K562 (cell line): ENCODE measurements around the gene AKR1A1. TPM values are rescaled to one million over a fixed set of nuclear protein-coding genes. Genes with fewer than 3 reads are reported as not detected.

ENCODE experiments used
- ARID4B ChIP-seq: sonication (generic); formaldehyde crosslinking; IDR thresholded peaks from 2 replicates; pipeline ENCODE4 v1.8.0; 2022; ENCODE audit warnings: mild to moderate bottlenecking, missing genetic modification reagents
- CSDE1 ChIP-seq, 2 experiments: fragments of 450-650 bp; IDR thresholded peaks; 2 replicates each; pipeline ENCODE4 v1.6.1; 2016; ENCODE audit warnings: mild to moderate bottlenecking in 1 of 2
- FOXK2 ChIP-seq, 2 experiments: fragments of 450-650 bp; IDR thresholded peaks in 1 of 2; conservative IDR thresholded peaks in 1 of 2; 2 replicates each; pipeline ENCODE4 v1.6.1; 2016; ENCODE audit warnings: low read depth in 2 of 2, mild to moderate bottlenecking in 1 of 2
- GABPB1 ChIP-seq: sonication (generic); formaldehyde crosslinking; IDR thresholded peaks from 2 replicates; pipeline ENCODE4 v1.8.0; 2022; ENCODE audit warnings: mild to moderate bottlenecking, missing genetic modification reagents
- HOXB6 ChIP-seq: fragments of 250-450 bp; sonication (Bioruptor Pico); IDR thresholded peaks from 2 replicates; pipeline ENCODE4 v1.5.1; 2022; ENCODE audit warnings: mild to moderate bottlenecking, borderline replicate concordance
- HSF4 ChIP-seq: fragments of 250-450 bp; sonication (Bioruptor Pico); IDR thresholded peaks from 2 replicates; pipeline ENCODE4 v2.1.2; 2022; ENCODE audit warnings: mild to moderate bottlenecking, moderate library complexity, borderline replicate concordance
- MAZ ChIP-seq, 2 experiments: fragments of 450-650 bp in 1 of 2; sonication (generic) in 1 of 2; formaldehyde crosslinking; IDR thresholded peaks in 1 of 2; conservative IDR thresholded peaks in 1 of 2; 2 replicates each; pipeline versions ENCODE4 v1.4.0 to v1.5.0; 2020; ENCODE audit warnings: mild to moderate bottlenecking in 1 of 2, missing genetic modification reagents in 1 of 2
- NR1H2 ChIP-seq: sonication (generic); formaldehyde crosslinking; IDR thresholded peaks from 2 replicates; pipeline ENCODE4 v1.4.0; 2020; ENCODE audit warnings: mild to moderate bottlenecking, missing genetic modification reagents
- PRMT5 ChIP-seq: sonication (generic); formaldehyde crosslinking; IDR thresholded peaks from 2 replicates; pipeline ENCODE4 v1.5.0; 2020; ENCODE audit warnings: missing genetic modification reagents
- SMAD1 ChIP-seq: fragments of 150-350 bp; IDR thresholded peaks from 2 replicates; pipeline ENCODE4 v1.6.1; 2014; ENCODE audit warnings: low read length, low read depth; ENCODE audit not compliant: partially characterized antibody
- STAT5A ChIP-seq: IDR thresholded peaks from 2 replicates; pipeline ENCODE4 v1.6.1; 2012; ENCODE audit warnings: low read length, inconsistent platforms, borderline replicate concordance
- TAL1 ChIP-seq: fragments of 450-650 bp; IDR thresholded peaks from 2 replicates; pipeline ENCODE4 v1.6.1; 2016; ENCODE audit warnings: mild to moderate bottlenecking
- TFAP4 ChIP-seq: sonication (generic); formaldehyde crosslinking; IDR thresholded peaks from 2 replicates; pipeline ENCODE4 v1.8.0; 2022; ENCODE audit warnings: missing genetic modification reagents, mild to moderate bottlenecking, moderate library complexity, borderline replicate concordance
- ZBTB7A ChIP-seq: IDR thresholded peaks from 2 replicates; pipeline ENCODE4 v1.6.1; 2011; ENCODE audit warnings: low read depth, mild to moderate bottlenecking, low read length, moderate library complexity, borderline replicate concordance; ENCODE audit not compliant: control insufficient read depth
- ZC3H4 ChIP-seq: sonication (generic); formaldehyde crosslinking; IDR thresholded peaks from 2 replicates; pipeline ENCODE4 v1.9.0; 2021; ENCODE audit warnings: missing genetic modification reagents, borderline replicate concordance
- polyA plus RNA-seq, 8 experiments: library from polyadenylated mRNA; depleted of rRNA in 4 of 8; stranded (reverse) in 5 of 8; unstranded in 3 of 8; fragments of >200 nt; fragmentation: Nextera tagmentation in 2 of 8; fragmentation: Illumina TruSeq in 1 of 8; extraction: Ambion mirVana in 2 of 8; extraction: Trizol in 1 of 8; gene quantifications; 2 replicates each; pipeline versions ENCODE4 v1.2.1 to v1.2.3, GENCODE V29; 2011 to 2014; ENCODE audit warnings: inconsistent platforms in 1 of 8, missing spikeins in 1 of 8
- total RNA-seq, 7 experiments: library from RNA; depleted of rRNA in 6 of 7; stranded (reverse); fragments of >200 nt in 6 of 7; fragmentation: Illumina TruSeq in 2 of 7; extraction: Trizol in 2 of 7; gene quantifications; 2 replicates each; pipeline versions ENCODE4 v1.2.1 to v1.2.3, GENCODE V29; 2011 to 2021; ENCODE audit warnings: low replicate concordance in 1 of 7
- TF ChIP-seq, protein P1 (sequence below): fragments of 450-650 bp; formaldehyde crosslinking; conservative IDR thresholded peaks from 2 replicates; pipeline ENCODE4 v1.4.0; 2022; ENCODE audit warnings: mild to moderate bottlenecking, missing genetic modification characterization
- TF ChIP-seq, protein P2 (sequence below): fragments of 450-650 bp; formaldehyde crosslinking; IDR thresholded peaks from 2 replicates; pipeline ENCODE4 v1.4.0; 2022; ENCODE audit warnings: missing genetic modification characterization

The AKR1A1 gene
- total and polyA plus RNA-seq, 9 of the 15 experiments (the other 6 are each of a cell fraction or from before 2014, with no cell fraction given): 68.6 to 211 (median 132) TPM

GRCh38 chr1:45583666-45584350 lies 33.2 kb downstream of the AKR1A1 start, which contains the start of gene NASP (continued):
- TF ChIP-seq MAZ (CRISPR knock-in tag; conservative IDR thresholded peaks at IDR 0.05 in 1 of 2, IDR thresholded peaks at IDR 0.05 in 1 of 2) (peak in 1 of 2 experiments; percentile 81; a peak in 3 of 4 replicates), STAT5A (peak; percentile 31; the same call in 1 of the 2 replicates), SMAD1 (peak; percentile 94), FOXK2 (conservative IDR thresholded peaks at IDR 0.05 in 1 of 2, IDR thresholded peaks at IDR 0.05 in 1 of 2; ENCODE audit: low read depth in 2 of 2) (peak; percentile 3 to 40; a peak in 1 of 4 replicates), TFAP4 (CRISPR knock-in tag) (peak; percentile 77; the same call in 1 of the 2 replicates), HSF4 (no peak), ARID4B (CRISPR knock-in tag) (peak; percentile 95), GABPB1 (peak; percentile 89), ZBTB7A (peak; percentile 83; the same call in 1 of the 2 replicates), CSDE1 (IDR thresholded peaks at IDR 0.05) (peak; percentile 34 to 83; a peak in 2 of 4 replicates), NR1H2 (CRISPR knock-in tag) (no peak), ZC3H4 (CRISPR knock-in tag) (peak; percentile 84; the same call in 1 of the 2 replicates), PRMT5 (0 out of 2 replicates have a peak, but pooled peaks have one; percentile 37), HOXB6 (CRISPR knock-in tag) (no peak), TAL1 (peak; percentile 35)
- TF ChIP-seq, protein P1, sequence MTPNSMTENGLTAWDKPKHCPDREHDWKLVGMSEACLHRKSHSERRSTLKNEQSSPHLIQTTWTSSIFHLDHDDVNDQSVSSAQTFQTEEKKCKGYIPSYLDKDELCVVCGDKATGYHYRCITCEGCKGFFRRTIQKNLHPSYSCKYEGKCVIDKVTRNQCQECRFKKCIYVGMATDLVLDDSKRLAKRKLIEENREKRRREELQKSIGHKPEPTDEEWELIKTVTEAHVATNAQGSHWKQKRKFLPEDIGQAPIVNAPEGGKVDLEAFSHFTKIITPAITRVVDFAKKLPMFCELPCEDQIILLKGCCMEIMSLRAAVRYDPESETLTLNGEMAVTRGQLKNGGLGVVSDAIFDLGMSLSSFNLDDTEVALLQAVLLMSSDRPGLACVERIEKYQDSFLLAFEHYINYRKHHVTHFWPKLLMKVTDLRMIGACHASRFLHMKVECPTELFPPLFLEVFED: peak; percentile 18; the same call in 1 of the 2 replicates
- TF ChIP-seq, protein P2, sequence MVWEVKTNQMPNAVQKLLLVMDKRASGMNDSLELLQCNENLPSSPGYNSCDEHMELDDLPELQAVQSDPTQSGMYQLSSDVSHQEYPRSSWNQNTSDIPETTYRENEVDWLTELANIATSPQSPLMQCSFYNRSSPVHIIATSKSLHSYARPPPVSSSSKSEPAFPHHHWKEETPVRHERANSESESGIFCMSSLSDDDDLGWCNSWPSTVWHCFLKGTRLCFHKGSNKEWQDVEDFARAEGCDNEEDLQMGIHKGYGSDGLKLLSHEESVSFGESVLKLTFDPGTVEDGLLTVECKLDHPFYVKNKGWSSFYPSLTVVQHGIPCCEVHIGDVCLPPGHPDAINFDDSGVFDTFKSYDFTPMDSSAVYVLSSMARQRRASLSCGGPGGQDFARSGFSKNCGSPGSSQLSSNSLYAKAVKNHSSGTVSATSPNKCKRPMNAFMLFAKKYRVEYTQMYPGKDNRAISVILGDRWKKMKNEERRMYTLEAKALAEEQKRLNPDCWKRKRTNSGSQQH (CRISPR knock-in tag): no peak
